HG03520 (cell line): ENCODE results near the gene SUPT20HL2.
"Not testable (repeated sequence)": the region's sequence is repeated elsewhere in the genome, so short reads cannot be mapped to it uniquely, and the experiment has no call there.

Source experiments
- ATAC-seq: cut with Tn5 transposase; IDR thresholded peaks from one replicate; pipeline ENCODE4 v1.9.1; 2021; ENCODE audit warnings: mild to moderate bottlenecking, moderate library complexity; ENCODE audit not compliant: unreplicated experiment

The SUPT20HL2 gene

DNA sequence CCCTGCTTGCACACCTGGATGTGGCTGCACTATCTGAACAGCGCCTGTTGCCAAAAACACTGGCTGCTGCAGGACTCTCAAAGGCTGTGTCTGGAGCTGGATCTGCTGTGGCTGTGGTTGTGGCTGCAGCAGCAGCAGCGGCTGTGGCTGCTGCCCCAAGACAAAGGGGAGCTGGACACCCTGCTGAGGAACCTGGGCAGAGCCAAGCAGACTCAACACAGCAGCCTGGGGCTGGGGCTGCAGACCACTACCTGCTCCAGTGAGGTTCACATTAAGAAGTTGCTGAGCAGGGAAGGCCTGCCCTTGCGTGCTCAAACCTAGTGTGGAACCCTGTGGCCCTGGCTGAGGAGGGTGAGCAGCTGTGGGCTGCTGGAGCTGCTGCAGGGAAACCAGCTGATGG lies 3.0 kb downstream of the SUPT20HL2 start:
- not testable (repeated sequence) for ATAC-seq

DNA sequence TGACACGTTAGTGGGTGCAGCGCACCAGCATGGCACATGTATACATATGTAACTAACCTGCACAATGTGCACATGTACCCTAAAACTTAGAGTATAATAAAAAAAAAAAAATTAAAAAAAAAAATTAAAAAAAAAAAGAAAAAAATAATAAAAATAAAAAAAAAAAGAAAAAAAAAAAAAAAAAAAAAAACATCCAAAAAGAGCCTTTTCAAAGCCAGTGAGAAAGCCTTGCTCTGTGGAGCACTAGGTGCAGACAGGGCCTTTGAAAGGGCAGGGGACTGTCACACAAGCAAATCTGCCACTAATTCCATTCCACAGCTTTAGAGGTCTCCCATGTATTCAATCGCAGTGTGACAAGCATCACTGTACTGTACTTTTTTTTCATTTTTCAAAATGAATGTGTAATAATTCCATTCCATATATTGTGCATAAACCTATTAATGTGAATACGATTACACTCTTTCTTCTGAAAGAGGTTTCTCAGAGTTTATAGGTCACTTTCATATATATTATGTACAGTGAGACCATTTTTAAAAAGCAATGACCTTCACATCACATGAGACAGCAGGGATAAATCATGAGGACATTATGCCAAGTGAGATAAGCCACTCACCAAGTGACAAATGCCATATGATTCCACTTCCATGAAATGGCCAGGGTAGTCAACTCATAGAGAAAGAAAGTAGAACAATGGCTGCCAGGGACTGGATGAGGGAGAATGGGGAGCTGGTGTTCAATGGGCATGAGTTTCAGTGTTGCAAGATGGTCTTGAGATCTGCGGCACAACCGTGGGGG lies 4.1 kb downstream of the SUPT20HL2 start:
- not testable (repeated sequence) for ATAC-seq

DNA sequence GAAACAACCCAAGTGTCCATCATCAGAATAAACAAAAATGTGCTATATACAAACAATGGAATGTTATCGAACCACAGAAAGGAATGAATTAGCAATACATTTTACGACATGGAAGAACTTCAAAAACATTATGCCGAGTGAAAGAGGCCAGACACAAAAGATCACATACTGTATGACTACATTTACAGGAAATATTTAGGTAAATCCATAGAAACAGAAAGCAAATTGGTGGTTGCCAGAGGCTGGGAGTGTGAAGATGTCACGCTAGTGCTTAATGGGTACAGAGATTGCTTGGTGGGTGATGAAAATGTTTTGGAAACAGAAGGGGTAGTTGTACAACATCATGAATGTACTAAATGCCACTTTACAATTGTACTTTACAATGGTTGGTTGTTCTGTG lies 5.1 kb downstream of the SUPT20HL2 start:
- ATAC-seq, result not testable (repeated sequence)

DNA sequence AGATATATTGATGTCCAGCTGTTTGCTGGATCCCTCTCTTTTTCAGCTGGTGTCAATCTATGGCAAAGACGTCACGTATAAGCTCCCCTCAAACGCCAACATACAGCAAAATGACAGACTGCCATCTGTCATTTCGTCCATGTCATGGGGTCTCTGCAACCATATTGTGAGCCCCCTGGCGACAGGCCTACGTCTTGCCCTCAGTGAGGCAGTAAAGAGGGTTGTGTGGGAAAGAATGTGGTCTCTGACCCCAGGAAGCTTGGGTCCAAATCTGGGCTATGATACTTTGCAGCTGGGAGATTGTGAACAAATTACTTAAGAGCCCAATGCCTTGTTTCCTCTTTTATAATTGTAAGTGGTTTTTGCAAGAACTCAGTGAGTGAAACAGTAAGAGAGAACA lies 7.4 kb downstream of the SUPT20HL2 start:
- no peak for ATAC-seq

DNA sequence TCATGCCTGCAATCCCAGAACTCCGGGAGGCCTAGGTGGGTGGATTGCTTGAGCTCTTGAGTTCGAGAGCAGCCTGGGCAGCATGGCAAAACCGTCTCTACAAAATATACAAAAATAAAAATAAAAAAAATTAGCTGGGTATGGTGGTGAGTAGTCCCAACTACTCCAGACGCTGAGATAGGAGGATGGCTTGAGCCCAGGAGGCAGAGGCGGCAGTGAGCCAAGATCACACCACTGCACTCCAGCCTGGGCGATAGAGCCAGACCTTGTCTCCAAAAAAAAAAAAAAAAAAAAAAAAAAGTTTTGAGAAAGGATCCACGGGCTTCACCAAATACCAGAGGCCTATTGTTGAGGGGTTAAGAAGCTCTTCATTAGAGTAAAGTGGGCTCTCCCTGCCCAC lies 8.0 kb downstream of the SUPT20HL2 start:
- ATAC-seq, result no peak

DNA sequence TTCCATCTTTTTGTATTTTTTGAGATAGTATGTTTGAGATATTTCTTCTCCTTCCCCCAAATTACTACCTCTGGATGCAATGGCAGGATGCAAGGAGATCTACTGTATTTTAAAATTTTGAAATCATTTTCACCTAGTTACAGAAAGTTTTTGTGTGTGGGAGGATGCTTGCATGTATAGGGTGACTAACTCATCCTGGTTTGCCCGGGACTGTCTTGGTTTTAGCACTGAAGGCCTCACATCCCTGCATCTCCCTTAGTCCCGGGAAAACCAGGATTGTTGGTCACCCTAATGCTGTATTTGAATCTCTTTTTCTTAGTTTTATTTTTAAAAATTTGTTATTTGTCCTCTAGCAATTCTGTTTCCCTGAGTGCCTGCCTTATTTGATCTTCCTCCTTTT lies 12.1 kb downstream of the SUPT20HL2 start:
- no peak for ATAC-seq

DNA sequence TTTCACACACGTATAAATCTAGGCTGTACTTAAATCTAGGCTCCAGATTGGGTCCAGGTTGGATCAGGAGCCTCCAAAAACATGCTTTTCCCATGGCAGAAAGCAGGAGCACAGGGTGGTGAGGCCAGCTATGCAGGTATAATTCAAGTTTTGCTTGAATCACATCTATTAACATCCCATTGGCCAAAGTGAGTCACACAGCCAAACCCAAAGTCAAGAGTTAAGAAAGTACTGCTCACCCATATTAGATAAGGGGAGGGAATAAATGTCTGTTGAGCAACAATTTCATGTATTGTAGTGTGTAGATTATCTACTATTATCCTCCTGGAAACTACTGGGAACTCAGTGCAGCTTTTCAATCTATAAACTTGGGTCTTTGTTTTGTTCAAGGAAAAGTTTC lies 12.8 kb downstream of the SUPT20HL2 start:
- ATAC-seq, result no peak

DNA sequence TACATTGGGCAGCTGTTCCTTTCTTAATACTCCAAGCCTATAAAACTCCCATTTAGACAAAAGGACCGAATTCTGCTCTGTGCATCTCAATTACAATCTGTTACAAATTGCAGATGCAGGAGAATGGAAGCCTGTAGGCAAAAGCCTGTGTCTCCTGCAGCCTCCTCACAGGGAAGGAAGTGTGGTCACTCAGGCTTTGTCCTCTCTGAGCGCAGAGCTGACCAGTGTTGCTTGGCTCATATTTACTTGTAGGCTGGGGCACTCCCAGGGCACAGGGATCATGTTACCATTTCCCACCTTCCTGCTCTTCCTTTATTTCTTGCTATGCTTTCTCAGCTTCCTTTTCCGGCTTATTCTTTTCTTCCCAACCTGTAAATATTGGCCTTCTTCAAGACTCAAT lies 15.7 kb downstream of the SUPT20HL2 start:
- ATAC-seq, result no peak

DNA sequence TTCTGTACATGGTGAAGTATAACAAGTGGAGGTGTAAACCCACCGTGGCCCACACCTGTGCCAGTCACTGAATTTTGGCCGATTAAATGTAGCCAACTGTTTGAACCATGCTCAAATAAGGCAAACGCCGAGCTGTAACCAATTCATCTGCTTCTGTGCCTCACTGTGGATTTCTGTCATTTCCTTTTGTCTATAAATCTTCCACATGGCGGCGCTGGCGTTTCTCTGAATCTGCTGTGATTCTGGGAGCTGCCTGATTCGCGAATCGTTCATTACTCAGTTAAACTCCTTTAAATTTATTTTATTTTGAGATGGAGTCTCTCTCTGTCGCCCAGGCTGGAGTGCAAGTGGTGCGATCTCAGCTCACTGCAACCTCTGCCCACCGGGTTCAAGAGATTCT lies 19.2 kb downstream of the SUPT20HL2 start:
- ATAC-seq, result no peak

DNA sequence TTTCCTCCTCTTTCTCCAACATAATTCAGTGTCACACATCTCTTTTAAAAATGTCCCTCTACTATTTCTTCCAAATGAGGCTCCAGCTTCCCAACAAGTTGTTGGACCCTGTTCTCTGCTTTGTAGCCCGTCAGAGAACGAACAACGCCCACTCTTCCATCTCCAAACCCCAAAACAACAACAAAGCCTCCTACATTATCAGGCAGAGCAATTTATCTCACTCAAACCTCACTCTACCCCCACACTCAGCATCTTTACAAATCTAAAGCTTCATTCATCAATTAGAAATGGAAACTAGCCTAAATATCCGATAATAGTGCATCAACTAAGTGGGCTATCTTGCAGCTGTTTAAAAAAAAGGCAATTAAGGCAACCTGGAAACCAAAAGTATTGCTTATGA lies 20.5 kb downstream of the SUPT20HL2 start:
- ATAC-seq, result no peak

DNA sequence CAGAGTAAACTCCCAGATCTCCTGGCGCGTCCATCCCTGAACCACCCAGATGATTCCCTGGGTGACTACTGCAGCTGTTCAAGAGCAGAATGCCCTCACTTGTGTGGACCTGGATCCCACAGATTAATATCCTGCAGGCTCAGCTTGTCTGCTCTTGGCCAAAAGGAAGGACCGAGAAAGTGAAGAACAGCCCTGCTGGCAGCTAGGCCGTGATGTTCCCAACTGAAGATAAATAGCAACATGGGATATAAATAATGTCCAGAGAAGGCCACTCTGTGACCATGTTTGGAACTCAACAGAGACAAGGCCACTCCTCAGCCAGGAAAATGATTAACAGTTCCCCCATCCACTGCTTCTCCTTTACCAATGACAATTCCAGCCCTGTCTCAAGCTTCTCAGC lies 21.5 kb downstream of the SUPT20HL2 start:
- ATAC-seq, result no peak

DNA sequence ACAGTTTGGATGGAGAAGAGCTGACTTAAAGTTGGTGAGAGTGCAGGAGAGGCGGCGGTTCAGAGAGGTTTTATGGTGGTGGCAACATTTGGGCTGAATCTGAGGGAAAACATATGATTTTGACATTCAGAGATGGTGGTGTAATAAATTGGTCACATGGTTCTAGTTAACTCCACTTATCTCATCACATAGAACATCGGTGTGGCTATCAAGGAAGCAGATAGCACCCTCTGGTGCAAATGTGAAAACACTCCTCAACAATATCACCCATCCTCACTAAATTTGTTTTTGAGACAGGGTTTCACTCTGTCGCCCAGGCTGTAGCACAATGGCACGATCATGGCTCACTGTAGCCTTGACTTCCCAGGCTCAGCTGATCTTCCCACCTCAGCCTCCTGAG lies 28.8 kb downstream of the SUPT20HL2 start:
- ATAC-seq, result no peak

DNA sequence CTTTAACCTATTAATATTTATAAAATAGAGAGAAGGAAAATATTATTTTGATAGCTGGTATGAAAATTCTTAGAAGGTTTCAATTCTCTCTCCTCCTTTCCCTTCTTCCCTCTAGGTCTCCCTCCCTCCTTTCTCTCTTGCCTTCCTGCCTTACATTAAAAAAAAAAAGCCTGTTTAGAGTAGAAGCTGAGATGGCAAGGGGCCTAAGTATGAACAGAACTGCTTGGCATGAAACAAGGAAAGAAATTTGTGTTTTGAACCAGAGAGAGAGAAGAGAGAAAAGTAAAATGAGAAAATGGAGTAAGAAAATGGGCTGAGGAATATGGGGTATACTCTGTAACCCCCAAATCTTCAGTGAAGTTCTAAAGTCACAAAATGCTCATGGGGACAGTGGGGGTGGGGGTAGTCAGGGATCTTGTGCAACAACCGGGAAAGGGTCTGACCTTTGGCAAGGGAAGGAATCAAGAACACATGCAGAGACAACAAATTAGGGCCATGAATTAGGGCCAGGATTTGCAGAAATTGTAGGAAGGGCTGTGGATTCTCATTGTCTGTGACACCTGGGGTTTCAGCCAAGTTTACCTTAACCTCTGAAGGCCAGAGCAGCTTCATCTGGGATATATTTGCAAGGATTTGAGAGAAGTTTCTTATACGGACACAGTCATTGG lies 30.6 kb downstream of the SUPT20HL2 start:
- no peak for ATAC-seq

DNA sequence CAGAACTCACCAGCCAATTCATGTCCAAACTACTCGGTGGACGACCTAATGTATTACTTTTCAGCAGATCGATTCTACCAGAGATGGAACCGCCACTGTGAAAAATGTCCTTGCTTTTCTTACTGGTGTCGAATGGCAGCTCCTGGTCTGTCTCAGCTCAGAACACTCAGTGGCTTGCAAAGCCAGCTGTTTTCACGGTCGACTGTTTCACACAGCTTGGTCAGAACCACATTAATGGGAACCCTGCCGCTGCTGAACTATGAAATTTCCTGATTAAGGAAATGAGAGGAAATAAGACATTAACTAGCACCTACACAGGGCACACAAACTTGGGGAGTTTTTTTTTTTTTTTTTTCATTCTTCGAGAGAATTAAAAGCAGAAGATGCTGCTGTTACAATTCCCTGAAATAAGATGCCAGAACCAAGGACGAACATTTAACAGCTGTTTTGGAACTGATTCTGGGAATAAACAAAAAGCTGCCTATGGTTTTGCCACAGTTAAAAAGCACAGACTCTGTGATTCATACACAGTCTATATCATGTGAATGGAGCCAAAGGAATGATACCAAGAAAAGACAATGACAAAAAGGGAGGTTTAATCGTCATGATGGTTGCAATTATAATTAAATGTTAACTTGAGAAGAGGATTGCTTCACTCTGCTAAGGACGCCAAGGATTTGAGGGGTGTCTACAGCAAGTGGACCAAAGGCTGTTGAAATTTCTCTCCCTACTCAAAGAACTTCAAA lies 31.3 kb downstream of the SUPT20HL2 start:
- ATAC-seq, result no peak

DNA sequence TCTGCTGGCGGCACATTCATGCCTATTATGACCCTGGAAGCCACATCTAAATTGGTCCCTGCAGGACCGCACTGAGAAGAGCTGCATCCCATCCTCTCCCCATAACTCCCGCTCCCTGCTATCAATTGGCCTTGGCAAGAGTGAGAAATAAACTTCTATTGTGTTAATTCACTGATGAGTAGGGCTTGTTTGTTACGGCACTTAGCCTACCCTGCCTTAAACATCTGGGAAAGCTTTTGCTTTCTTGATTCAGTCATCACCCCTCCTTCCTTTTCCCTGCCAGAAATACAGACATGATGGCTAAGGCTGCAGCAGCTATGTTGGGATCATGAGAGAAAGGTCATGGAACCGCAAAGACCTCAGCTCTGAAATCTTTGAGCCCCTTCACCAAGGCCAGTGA lies 36.5 kb downstream of the SUPT20HL2 start:
- no peak for ATAC-seq

DNA sequence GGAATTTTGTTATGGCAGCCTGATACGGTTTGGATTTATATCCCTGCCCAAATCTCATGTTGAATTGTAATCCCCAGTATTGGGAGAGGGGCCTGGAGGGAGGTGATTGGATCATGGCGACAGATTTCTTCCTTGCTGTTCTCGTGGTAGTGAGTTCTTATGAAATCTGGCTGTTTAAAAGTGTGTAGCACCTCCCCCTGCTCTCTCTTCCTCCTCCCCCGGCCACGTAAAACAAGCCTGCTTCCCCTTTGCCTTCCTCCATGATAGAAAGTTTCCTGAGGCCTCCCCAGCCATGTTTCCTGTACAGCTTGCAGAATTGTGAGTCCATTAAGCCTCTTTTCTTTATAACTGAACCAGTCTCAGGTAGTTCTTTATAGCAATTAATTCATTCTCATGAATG lies 37.9 kb downstream of the SUPT20HL2 start:
- no peak for ATAC-seq

DNA sequence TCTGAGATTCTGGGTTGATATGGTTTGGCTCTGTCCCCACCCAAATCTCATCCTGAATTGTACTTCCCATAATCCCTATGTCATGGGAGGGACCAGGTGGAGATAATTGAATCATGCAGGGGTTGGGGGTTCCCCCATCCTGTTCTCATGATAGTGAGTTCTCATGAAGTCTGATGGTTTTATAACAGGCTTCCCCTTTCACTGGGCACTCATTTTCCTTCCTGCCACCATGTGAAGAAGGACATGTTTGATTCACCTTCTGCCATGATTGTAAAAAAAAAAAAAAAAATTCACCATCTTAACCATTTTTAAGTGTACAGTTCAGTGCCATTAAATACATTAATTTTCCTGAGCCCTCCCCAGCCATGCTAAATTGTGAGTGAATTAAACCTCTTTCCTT lies 42.6 kb downstream of the SUPT20HL2 start:
- no peak for ATAC-seq

DNA sequence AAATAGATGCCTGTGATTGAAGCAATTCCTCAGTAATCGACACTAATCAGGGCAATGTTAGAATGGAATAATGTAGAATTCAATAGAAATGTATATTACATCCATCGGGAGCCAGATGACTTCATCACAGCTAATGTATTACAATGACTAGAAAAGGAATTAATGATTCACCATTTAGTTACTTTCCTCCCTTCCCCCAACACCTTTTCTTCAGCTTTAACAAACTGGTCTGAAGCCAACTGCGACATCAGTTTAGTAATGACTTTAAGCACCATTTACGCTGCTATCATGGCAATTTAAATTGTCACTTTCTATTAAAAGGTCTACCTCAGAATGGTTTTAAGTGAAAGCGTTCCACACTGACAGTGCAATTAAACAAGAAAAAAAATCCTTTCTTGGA lies 45.1 kb downstream of the SUPT20HL2 start:
- no peak for ATAC-seq

DNA sequence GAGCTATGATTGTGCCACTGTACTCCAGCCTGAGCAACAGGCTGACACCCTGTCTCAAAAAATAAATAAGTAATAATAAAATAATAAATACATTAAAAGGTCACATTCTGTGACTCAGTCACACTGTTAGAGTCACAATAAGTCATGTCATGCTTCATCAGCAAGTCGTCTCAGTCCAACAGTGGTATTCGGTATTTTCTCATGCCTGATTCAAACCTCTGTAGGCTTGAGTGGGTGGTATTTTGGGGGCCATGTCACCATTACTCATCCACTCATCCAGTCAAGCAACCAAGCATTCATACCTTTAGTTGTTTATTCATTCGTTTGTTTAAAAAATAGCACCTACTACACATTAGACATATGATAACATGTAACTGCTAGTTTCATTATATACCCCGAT lies 46.9 kb downstream of the SUPT20HL2 start:
- no peak for ATAC-seq

DNA sequence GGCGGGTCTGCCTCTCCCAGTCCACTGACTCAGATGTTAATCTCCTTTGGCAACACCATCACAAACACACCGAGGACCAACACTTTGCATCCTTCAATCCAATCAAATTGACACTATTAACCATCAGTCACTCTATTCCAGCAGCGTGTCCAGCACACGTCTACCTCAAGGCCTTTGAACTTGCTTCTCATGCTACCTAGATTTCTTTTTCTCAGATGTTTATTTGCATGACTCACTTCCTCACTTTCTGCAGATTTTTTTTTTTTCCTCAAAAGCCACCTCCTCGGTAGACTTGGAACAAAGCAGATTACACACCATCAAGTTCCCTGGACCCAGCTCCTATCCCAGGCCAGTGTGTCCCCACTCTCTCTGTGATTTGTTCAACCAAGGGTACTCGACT lies 49.5 kb downstream of the SUPT20HL2 start:
- ATAC-seq, result no peak

DNA sequence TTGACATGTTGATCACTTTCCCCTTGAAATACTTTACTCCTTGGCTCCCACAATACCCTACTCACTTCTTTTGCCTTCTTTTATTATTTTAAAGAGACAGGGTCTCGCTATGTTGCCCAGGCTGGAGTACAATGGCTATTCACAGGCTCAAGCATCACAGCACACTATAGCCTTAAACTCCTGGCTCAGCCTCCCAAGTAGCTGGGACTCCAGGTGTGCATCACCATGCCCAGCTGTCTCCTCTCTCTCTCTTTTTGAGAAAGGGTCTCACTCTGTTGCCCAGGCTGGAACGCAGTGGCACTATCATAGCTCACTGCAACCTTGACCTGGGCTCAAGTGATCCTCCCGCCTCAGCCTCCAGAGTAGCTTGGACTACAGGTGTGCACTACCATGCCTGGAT lies 51.6 kb downstream of the SUPT20HL2 start:
- ATAC-seq, result no peak
